Measurements from ENCODE around the gene SKAP2. TPM values are rescaled to one million over a fixed set of nuclear protein-coding genes. Genes with fewer than 3 reads are reported as not detected.

The SKAP2 gene
- total and polyA plus RNA-seq, 2 of the 13 experiments (the other 11 are each of a cell fraction or from before 2014, with no cell fraction given), result 3.6 to 12.9 TPM

DNA sequence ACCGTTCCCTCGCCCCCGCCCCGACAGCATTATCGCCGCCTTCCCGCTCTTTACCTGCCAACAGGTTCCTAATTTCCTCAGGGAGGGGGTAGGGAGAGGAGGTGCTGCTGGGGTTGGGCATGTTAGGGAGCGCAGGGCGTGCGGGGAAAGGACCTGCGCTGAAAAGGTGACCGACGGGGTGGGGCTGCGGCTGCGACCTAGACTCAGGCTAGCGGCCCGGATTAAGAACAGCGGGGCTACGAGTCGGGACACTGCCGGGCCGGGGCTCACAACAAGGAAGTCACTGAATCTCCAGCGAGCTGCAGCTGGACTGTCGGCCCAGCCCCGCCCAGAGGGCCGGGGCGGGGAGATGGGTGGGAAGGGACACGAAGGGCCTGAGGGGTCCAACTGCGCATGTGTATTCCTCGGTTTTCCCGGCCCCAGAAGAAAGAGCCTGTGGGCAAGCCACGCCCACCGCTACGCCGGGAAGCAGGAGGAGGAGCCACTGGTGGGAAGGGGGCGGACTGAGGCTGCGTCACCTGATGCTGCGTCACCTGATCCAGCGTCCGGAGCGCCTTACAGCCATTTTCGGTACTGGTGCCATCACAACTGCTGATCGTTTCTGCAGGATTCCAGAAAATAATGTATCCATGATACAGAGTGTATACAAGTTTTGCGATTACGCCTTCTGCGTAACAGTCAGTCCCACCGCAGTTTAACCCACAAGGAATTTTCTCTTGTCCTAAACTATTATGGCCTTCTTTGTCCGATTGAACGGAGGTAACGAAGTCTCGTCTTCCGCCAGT, at the start of gene SKAP2 (continued):
- TF ChIP-seq ZNF574 (CRISPR knock-in tag; IDR thresholded peaks at IDR 0.05) (peak; percentile 53), EEA1 (CRISPR knock-in tag; IDR thresholded peaks at IDR 0.05; ENCODE audit: borderline replicate concordance) (no peak), NFIC (IDR thresholded peaks at IDR 0.05; ENCODE audit: low read length) (no peak), TOPORS (CRISPR knock-in tag; IDR thresholded peaks at IDR 0.05) (no peak), SNAI1 (CRISPR knock-in tag; IDR thresholded peaks at IDR 0.05; ENCODE audit: borderline replicate concordance) (peak; percentile 12; the same call in 1 of the 2 replicates), ZNF572 (CRISPR knock-in tag; IDR thresholded peaks at IDR 0.05) (0 out of 2 replicates have a peak, but pooled peaks have one; percentile 24), ARID5B (CRISPR knock-in tag; IDR thresholded peaks at IDR 0.05) (peak; percentile 38), ZBTB20 (CRISPR knock-in tag; IDR thresholded peaks at IDR 0.05; ENCODE audit: borderline replicate concordance, low read depth) (peak; percentile 11; the same call in 1 of the 2 replicates), MAFF (IDR thresholded peaks at IDR 0.05; ENCODE audit: low read depth, low read length) (no peak), ATF7 (IDR thresholded peaks at IDR 0.05) (no peak), ATF7 (CRISPR knock-in tag; IDR thresholded peaks at IDR 0.05) (no peak), ZFYVE20 (CRISPR knock-in tag; IDR thresholded peaks at IDR 0.05; ENCODE audit: borderline replicate concordance, low read depth) (no peak)
- TF ChIP-seq, protein P1, sequence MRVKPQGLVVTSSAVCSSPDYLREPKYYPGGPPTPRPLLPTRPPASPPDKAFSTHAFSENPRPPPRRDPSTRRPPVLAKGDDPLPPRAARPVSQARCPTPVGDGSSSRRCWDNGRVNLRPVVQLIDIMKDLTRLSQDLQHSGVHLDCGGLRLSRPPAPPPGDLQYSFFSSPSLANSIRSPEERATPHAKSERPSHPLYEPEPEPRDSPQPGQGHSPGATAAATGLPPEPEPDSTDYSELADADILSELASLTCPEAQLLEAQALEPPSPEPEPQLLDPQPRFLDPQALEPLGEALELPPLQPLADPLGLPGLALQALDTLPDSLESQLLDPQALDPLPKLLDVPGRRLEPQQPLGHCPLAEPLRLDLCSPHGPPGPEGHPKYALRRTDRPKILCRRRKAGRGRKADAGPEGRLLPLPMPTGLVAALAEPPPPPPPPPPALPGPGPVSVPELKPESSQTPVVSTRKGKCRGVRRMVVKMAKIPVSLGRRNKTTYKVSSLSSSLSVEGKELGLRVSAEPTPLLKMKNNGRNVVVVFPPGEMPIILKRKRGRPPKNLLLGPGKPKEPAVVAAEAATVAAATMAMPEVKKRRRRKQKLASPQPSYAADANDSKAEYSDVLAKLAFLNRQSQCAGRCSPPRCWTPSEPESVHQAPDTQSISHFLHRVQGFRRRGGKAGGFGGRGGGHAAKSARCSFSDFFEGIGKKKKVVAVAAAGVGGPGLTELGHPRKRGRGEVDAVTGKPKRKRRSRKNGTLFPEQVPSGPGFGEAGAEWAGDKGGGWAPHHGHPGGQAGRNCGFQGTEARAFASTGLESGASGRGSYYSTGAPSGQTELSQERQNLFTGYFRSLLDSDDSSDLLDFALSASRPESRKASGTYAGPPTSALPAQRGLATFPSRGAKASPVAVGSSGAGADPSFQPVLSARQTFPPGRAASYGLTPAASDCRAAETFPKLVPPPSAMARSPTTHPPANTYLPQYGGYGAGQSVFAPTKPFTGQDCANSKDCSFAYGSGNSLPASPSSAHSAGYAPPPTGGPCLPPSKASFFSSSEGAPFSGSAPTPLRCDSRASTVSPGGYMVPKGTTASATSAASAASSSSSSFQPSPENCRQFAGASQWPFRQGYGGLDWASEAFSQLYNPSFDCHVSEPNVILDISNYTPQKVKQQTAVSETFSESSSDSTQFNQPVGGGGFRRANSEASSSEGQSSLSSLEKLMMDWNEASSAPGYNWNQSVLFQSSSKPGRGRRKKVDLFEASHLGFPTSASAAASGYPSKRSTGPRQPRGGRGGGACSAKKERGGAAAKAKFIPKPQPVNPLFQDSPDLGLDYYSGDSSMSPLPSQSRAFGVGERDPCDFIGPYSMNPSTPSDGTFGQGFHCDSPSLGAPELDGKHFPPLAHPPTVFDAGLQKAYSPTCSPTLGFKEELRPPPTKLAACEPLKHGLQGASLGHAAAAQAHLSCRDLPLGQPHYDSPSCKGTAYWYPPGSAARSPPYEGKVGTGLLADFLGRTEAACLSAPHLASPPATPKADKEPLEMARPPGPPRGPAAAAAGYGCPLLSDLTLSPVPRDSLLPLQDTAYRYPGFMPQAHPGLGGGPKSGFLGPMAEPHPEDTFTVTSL (CRISPR knock-in tag; IDR thresholded peaks at IDR 0.05; ENCODE audit: borderline replicate concordance), result no peak
